Pons (tissue), 1 donor: Measurements from ENCODE around the gene CTNND2.
"Not testable (repeated sequence)": the region's sequence is repeated elsewhere in the genome, so short reads cannot be mapped to it uniquely, and the experiment has no call there.

Source experiments
- DNase-seq: peaks from one replicate; pipeline ENCODE4 v3.0.0-alpha.2; 2016; ENCODE audit warnings: low spot score

Gene CTNND2

DNA sequence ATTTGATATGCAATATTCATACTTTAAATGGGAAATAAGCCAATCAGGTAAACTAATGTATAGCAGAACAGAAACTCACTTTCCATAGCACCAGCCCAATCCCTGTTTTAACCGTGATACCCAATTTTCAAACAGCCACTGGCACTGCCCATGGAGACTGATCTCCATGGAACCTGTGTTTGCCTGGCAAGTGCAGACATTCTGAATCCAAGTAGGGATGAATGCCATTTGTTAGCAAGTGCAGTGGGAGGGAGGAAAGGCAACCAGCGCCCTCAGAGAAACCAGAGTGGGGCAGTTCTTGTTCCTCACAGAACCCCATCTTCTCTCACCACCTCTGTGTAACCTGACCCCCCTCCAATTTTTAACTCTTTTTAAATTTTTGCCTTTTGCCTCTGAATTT, 229.1 kb downstream of the CTNND2 start:
- DNase-seq, result no peak

GRCh38 chr5:11672385-11673085, 231.7 kb downstream of the CTNND2 start:
- no peak for DNase-seq

DNA sequence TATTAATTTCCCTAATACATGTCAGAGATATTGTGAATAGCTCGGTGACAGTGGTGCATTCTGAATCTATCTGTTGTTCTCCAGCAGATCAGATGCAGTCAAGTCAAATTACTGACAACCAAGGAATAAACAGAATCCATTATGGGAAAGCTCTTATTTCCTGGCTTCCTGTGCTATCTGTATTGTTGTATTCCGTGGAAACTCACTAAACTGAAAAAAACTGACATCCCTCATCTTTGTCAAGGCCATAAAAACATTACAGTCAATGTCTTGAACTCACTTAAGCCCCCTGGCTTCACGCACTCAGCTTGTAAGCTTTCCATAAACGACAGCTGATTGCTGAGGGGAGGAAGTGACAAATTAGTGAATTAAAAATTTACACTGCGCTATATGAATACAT, 245.9 kb downstream of the CTNND2 start:
- no peak for DNase-seq

DNA sequence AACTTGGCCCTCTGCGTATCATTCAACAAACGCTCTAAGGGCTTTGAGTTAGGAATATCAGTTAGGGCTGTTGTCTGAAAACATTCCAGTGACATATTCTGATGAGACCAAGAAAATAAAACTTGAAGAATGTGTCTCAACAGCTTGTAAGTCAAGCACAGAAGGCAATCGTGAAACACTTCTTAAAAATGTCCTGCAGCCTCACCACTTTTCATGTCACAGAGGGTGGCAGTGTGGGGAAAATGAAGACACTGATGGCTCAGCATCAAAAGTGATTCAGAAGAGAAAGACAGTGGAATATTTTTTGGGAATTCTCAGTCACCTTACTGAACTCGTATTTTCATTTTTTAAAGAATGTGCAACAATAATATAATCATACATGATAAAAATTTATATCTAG, 247.3 kb downstream of the CTNND2 start:
- DNase-seq, result no peak

GRCh38 chr5:11655681-11656080, 248.6 kb downstream of the CTNND2 start:
- no peak for DNase-seq

DNA sequence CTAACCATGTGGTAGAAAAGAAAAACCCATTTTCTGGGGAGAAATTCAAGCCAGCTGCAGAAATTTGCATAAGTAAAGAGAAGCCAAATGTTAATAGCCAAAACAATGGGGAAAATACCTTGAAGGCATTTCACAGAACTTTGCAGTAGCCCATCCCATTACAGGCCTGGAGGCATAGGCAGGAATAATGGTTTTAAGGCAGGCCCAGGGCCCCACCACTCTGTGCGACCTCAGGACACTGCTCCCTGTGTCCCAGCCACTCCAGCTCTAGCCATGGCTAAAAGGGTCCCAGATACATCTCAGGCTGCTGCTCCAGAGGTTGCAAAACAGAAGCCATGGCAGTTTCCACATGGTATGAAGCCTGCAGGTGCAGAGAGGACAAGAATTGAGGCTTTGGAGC, 253.3 kb downstream of the CTNND2 start:
- no peak for DNase-seq

DNA sequence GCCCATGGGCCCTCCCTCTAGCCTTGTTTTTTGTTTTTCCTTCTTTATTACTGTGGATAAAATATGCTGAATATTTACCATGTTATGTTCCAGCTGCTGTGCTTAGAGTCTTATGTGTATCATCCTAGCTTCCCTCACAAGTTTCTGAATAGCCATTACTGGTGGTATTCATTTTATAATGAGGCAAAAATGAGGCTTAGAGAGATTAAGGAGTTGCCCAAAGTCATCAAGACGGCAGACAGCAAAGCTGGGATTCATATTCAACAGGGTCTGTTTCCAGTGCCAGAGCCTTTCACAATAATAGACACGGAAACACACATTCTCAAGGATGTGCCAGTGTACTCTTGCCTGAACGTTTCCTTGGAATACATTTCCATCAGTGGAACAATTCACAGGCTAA, 258.1 kb downstream of the CTNND2 start:
- no peak for DNase-seq

DNA sequence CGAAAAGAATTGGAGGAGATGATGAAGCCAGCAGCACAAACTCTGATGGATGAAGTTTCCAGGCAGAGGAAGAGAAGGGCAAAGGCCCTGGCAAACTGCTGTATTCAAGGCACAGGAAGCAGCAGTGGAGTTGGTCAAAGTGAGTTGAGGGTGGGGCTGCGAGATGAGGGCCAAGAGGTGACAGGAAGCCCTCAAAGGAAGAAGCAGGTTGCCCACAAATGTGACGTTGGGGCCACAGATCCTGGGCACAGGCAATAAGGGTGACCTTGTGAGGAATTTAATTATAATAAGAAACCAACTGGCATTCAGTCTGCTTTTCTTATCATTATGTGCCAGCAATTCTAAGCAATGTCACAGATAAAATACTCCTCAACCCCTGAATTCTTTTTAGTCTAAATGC, 261.8 kb downstream of the CTNND2 start:
- DNase-seq, result no peak

DNA sequence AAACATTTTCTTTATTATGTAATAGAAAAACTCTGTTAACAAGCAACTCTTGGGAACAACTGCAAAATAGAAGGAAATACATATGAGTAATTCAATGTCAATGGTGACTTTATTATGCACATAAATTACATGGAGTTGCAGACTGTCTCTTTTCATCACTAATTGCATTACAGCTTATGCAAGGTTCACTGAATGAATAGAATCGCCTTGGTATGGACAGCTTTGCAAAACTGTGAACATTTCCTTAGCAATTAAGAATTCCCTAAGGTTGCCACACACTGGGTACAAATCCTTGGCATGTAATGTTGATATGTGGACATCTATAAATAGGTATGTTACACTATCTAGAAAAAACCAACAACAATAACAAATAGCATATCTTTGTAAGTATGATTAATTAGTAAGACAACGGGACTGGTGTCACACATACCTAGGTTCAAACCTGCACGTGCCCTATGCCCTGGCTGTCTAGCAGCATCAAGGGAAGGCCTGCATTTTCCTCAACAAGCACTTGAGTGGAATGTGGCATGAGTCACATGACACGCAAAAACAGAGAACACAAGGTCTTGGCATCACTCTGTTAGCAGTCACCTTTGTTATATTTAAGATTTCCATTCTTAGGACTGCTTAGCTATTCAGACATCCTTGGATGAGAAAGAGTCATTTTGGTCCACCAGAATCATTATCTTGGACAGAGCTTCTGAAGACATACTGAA, 263.9 kb downstream of the CTNND2 start:
- no peak for DNase-seq

DNA sequence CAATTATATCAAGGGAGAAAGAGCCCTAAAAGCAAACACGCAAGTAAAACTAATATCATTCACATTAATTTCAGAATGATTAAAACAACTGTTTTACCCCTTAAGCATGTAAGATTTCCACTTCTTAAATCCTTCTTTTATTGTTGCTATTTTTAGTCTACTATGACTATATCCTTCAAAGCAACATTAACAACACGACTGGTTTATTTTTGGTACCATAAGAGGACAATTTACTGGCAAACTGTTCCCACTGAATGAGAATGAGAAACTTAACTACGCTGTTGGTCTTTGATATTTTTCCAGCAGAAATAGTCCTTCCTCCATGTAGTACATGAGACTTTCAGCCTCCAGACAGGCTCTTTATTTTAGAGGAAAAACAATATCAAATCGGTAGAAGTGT, 281.5 kb downstream of the CTNND2 start:
- no peak for DNase-seq

GRCh38 chr5:11620172-11620571, 284.1 kb downstream of the CTNND2 start:
- no peak for DNase-seq

DNA sequence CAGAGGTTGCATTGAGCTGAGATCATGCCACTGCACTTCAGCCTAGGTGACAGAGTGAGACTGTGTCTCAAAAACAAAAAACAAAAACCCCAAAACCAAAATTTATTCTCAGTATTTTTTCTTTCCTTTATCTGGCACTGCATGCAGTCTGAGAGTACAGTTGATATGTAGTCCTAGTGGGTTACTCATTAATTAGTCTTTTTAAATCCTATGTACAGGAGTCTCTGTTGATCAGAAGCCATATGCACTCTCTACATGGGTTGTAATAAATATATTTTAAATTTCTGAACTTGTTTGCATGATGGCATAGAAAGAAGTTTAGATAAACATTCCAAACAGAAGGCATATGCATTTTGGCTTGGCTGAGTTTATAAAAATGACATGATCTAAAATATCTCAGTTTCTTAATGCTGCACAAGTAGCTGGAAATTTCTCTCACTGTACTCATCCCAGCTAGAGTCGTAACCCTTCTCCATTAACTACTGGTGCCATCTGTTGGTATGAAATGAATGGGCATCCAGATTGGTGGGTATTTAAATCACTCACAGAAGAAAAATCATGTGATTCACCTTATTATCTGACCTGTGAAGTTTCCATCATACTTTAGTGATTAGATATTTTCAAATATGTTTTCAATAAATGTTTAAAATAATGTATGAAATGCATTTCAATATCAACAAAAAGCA, 284.8 kb downstream of the CTNND2 start:
- peak; percentile 83 for DNase-seq

DNA sequence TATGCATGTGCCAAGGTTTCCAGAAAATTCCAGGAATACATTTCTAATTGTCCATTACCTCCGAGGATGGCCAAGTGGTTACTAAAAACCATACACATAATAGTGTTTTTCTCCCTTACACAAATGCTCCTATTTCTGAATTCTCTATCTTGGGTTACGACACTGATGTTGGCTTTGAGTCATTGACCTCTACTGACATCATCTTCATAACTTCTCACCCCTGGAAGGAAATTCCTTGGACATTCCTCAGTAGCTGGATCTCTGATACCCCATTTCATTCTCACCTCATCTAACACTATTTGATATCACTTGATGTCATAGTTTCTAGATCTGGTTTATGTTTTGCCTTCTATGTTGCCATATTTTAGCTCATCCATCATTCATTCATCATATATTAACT, 287.2 kb downstream of the CTNND2 start:
- no peak for DNase-seq

GRCh38 chr5:11616624-11617023, 287.6 kb downstream of the CTNND2 start:
- DNase-seq, result not testable (repeated sequence)

GRCh38 chr5:11611011-11611410, 293.2 kb downstream of the CTNND2 start:
- DNase-seq, result no peak

DNA sequence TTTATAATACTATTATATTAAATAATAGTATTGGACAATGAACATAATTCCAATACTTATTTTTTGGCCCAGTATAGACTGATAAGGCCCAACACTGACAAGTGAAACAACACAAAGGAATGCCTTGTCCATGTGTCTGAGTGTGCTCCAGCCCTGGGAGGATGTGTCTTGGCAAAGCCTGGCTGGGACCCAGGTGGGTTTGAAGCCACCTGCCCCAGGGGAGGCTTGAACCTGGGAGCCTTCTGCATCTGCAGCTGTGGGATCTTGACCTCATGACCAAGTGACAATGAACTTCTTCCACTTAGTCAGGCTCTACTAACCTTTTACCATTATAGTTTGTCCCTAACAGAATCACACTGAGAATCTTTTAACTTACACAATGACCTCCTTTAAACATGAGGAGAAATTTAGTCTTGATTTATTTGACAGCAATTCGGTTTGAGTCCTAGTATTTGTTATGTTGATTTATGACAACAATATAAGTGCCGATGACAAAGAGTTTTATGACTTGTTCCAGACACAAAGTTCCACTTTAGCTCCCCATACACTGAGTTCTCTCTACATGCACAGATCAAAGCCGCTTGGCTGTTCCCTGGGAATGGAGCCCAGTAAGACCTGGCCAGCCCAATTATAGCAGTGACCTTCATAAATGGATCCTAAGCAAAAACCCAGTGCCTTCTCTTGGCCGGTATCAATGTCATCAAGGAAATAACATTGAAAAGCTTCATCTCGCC, 294.5 kb downstream of the CTNND2 start:
- no peak for DNase-seq

- no peak for DNase-seq
These were observed 295.7 kb downstream of the CTNND2 start for GRCh38 chr5:11608530-11608929.

- no peak for DNase-seq
These were observed 296.2 kb downstream of the CTNND2 start for GRCh38 chr5:11607944-11608483.

GRCh38 chr5:11602298-11602697, 301.9 kb downstream of the CTNND2 start:
- peak; percentile 83 for DNase-seq

- no peak for DNase-seq
These were observed 304.7 kb downstream of the CTNND2 start for GRCh38 chr5:11599499-11599898.

- DNase-seq, result peak; percentile 66
These were observed 307.6 kb downstream of the CTNND2 start for GRCh38 chr5:11596657-11597071.

GRCh38 chr5:11596185-11596584, 308.1 kb downstream of the CTNND2 start:
- DNase-seq, result peak; percentile 73
